ENCODE data around the gene KLHDC7A. TPM values are rescaled to one million over a fixed set of nuclear protein-coding genes. Genes with fewer than 3 reads are reported as not detected.

KLHDC7A gene
- total RNA-seq, 2 experiments from 2014 or later = 0.91 to 2.6 TPM

GRCh38 chr1:18444563-18444962 is 36.2 kb upstream of the KLHDC7A start:
- H3K27ac ChIP-seq (ENCODE audit: low read depth, low read length, poor library complexity, severe bottlenecking) = no peak overlapping the region
- no TSS peak for BruUV-seq (replicated peaks)
- H3K4me2 ChIP-seq (ENCODE audit: low read length) = no peak overlapping the region
- ChIA-PET CTCF (ENCODE audit: unreplicated experiment) (no interaction called here), POLR2A (no interaction called here)
- H3K9me2 ChIP-seq (ENCODE audit: insufficient read depth, low read length) = no peaks in the 10 kb centered on the region
- no peak for TF ChIP-seq EZH2phosphoT487 (IDR thresholded peaks at IDR 0.05; ENCODE audit: borderline replicate concordance, low read depth, low read length)
- TF ChIP-seq, protein P1, sequence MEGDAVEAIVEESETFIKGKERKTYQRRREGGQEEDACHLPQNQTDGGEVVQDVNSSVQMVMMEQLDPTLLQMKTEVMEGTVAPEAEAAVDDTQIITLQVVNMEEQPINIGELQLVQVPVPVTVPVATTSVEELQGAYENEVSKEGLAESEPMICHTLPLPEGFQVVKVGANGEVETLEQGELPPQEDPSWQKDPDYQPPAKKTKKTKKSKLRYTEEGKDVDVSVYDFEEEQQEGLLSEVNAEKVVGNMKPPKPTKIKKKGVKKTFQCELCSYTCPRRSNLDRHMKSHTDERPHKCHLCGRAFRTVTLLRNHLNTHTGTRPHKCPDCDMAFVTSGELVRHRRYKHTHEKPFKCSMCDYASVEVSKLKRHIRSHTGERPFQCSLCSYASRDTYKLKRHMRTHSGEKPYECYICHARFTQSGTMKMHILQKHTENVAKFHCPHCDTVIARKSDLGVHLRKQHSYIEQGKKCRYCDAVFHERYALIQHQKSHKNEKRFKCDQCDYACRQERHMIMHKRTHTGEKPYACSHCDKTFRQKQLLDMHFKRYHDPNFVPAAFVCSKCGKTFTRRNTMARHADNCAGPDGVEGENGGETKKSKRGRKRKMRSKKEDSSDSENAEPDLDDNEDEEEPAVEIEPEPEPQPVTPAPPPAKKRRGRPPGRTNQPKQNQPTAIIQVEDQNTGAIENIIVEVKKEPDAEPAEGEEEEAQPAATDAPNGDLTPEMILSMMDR (conservative IDR thresholded peaks at IDR 0.05; ENCODE audit: low read length) = no peak
- H3K79me2 ChIP-seq (ENCODE audit: insufficient read depth, low read depth, low read length) = no peaks in the 10 kb centered on the region
- intact Hi-C loops (cut with micrococcal nuclease; ENCODE audit: unreplicated experiment) = no loop called here
- no peak for DNase-seq (ENCODE audit: low spot score)
- H3K4me1 ChIP-seq (ENCODE audit: insufficient read depth, low read length, poor library complexity, severe bottlenecking) = no peaks in the 10 kb centered on the region
- H3K9me3 ChIP-seq (ENCODE audit: low read length) = no peaks in the 10 kb centered on the region
- no peak overlapping the region for H3K4me3 ChIP-seq (ENCODE audit: low read depth, low read length, poor library complexity, severe bottlenecking)
- H2AFZ ChIP-seq (ENCODE audit: low read length) = no peak overlapping the region
- no peaks in the 10 kb centered on the region for H3K36me3 ChIP-seq (ENCODE audit: insufficient read depth, low read length)
- H4K20me1 ChIP-seq (ENCODE audit: insufficient read depth, low read length) = no peaks in the 10 kb centered on the region

GRCh38 chr1:18446751-18447150 is 34.0 kb upstream of the KLHDC7A start:
- Histone ChIP-seq H4K20me1 (ENCODE audit: insufficient read depth, low read length) (no peaks in the 10 kb centered on the region), H3K4me1 (ENCODE audit: insufficient read depth, low read length, poor library complexity, severe bottlenecking) (no peaks in the 10 kb centered on the region), H3K27ac (ENCODE audit: low read depth, low read length, poor library complexity, severe bottlenecking) (no peak overlapping the region), H3K36me3 (ENCODE audit: insufficient read depth, low read length) (no peaks in the 10 kb centered on the region), H2AFZ (ENCODE audit: low read length) (no peak overlapping the region), H3K79me2 (ENCODE audit: insufficient read depth, low read depth, low read length) (no peaks in the 10 kb centered on the region), H3K4me3 (ENCODE audit: low read depth, low read length, poor library complexity, severe bottlenecking) (no peak overlapping the region), H3K9me3 (ENCODE audit: low read length) (no peaks in the 10 kb centered on the region), H3K4me2 (ENCODE audit: low read length) (no peak overlapping the region), H3K9me2 (ENCODE audit: insufficient read depth, low read length) (no peaks in the 10 kb centered on the region)
- TF ChIP-seq, protein P1 (conservative IDR thresholded peaks at IDR 0.05; ENCODE audit: low read length) = no peak
- TF ChIP-seq EZH2phosphoT487 (IDR thresholded peaks at IDR 0.05; ENCODE audit: borderline replicate concordance, low read depth, low read length) = no peak
- ChIA-PET POLR2A (no interaction called here), CTCF (ENCODE audit: unreplicated experiment) (no interaction called here)
- BruUV-seq (replicated peaks) = no TSS peak
- intact Hi-C loops (cut with micrococcal nuclease; ENCODE audit: unreplicated experiment) = no loop called here
- DNase-seq (ENCODE audit: low spot score) = no peak

GRCh38 chr1:18447509-18448220 is 33.1 kb upstream of the KLHDC7A start:
- no TSS peak for BruUV-seq (replicated peaks)

More at GRCh38 chr1:18447509-18448220, 33.1 kb upstream of the KLHDC7A start:
- TF ChIP-seq EZH2phosphoT487 (IDR thresholded peaks at IDR 0.05; ENCODE audit: borderline replicate concordance, low read depth, low read length) = no peak
- TF ChIP-seq, protein P1 (conservative IDR thresholded peaks at IDR 0.05; ENCODE audit: low read length) = no peak
- Histone ChIP-seq H2AFZ (ENCODE audit: low read length) (no peak overlapping the region), H3K4me2 (ENCODE audit: low read length) (no peak overlapping the region), H3K27ac (ENCODE audit: low read depth, low read length, poor library complexity, severe bottlenecking) (no peak overlapping the region), H3K79me2 (ENCODE audit: insufficient read depth, low read depth, low read length) (no peaks in the 10 kb centered on the region), H4K20me1 (ENCODE audit: insufficient read depth, low read length) (no peaks in the 10 kb centered on the region), H3K9me3 (ENCODE audit: low read length) (no peaks in the 10 kb centered on the region), H3K9me2 (ENCODE audit: insufficient read depth, low read length) (no peaks in the 10 kb centered on the region), H3K4me3 (ENCODE audit: low read depth, low read length, poor library complexity, severe bottlenecking) (no peak overlapping the region), H3K36me3 (ENCODE audit: insufficient read depth, low read length) (no peaks in the 10 kb centered on the region), H3K4me1 (ENCODE audit: insufficient read depth, low read length, poor library complexity, severe bottlenecking) (no peaks in the 10 kb centered on the region)
- CTCF ChIA-PET (ENCODE audit: unreplicated experiment) = no interaction called here
- no peak for DNase-seq (ENCODE audit: low spot score)
- POLR2A ChIA-PET = no interaction called here
- intact Hi-C loops (cut with micrococcal nuclease; ENCODE audit: unreplicated experiment) = no loop called here
